Spinal cord (tissue), 10 donors: ENCODE results near the gene NTM. TPM values are rescaled to one million over a fixed set of nuclear protein-coding genes. Genes with fewer than 3 reads are reported as not detected.
"Not testable (repeated sequence)": the region's sequence is repeated elsewhere in the genome, so short reads cannot be mapped to it uniquely, and the experiment has no call there.

ENCODE experiments used
- DNase-seq, 6 donors: peaks; one replicate each; pipeline versions ENCODE4 v3.0.0 to v3.0.0-alpha.2; 2013 to 2015; ENCODE audit warnings: low spot score in 6 of 6, low read depth in 4 of 6
- H3K27ac ChIP-seq: one replicate; pipeline ENCODE4 v1.5.1; 2013; ENCODE audit warnings: low read depth, low read length, control low read depth
- H3K27me3 ChIP-seq: one replicate; pipeline ENCODE4 v1.6.1; 2013; ENCODE audit warnings: low read length; ENCODE audit not compliant: control insufficient read depth, insufficient read depth
- H3K36me3 ChIP-seq: one replicate; pipeline ENCODE4 v1.6.1; 2013; ENCODE audit warnings: low read length; ENCODE audit not compliant: control insufficient read depth, insufficient read depth
- H3K4me1 ChIP-seq: one replicate; pipeline ENCODE4 v1.6.1; 2013; ENCODE audit warnings: low read length; ENCODE audit not compliant: control insufficient read depth, insufficient read depth
- H3K4me3 ChIP-seq: one replicate; pipeline ENCODE4 v1.5.1; 2013; ENCODE audit warnings: low read depth, low read length, control low read depth
- H3K9me3 ChIP-seq: one replicate; pipeline ENCODE4 v1.6.1; 2013; ENCODE audit warnings: low read length; ENCODE audit not compliant: control insufficient read depth, insufficient read depth
- WGBS: methylation state at CpG from one replicate; pipeline ENCODE4 v1.1.5; 2013; ENCODE audit warnings: missing lambda C conversion rate; ENCODE audit not compliant: insufficient coverage; 5-methylcytosine and 5-hydroxymethylcytosine counted together
- long read RNA-seq, 4 donors: transcript quantifications; one replicate each; lab custom pipeline, GENCODE V29; 2026
- polyA plus RNA-seq, 2 donors: library from polyadenylated mRNA; unstranded; fragments of 120-200 nt; gene quantifications; one replicate each; pipeline ENCODE4 v1.2.1, GENCODE V29; 2013; ENCODE audit not compliant: insufficient read length in 2 of 2
- total RNA-seq, 2 donors: library from RNA; depleted of rRNA in 1 of 2; stranded (reverse); fragments of 120-200 nt in 1 of 2; fragments of >200 nt in 1 of 2; gene quantifications; one replicate each; pipeline versions ENCODE4 v1.2.3 to v1.2.4, GENCODE V29; 2013 to 2014
- donor health status: healthy.

Gene NTM
- 100 to 1,000 TPM in 1 of 2 donors, 10 to 100 TPM in 1; 69.3 to 144 TPM for total RNA-seq
- polyA plus RNA-seq: 100 to 1,000 TPM; 166 to 181 TPM
- long read RNA-seq, donor 1, transcript NTM-221 (6 exons, 2,550 nt): major isoform, 54 of 86 reads
- long read RNA-seq, donor 1, transcript NTM-206 (7 exons, 2,583 nt): minor isoform, 12 of 86 reads
- long read RNA-seq, donor 1, partial matches to known transcripts: 19 of 86 reads
- long read RNA-seq, donor 1, other reads (novel, unspliced or antisense): 0 of 86 reads
- long read RNA-seq, donor 2, transcript NTM-221 (6 exons, 2,550 nt): major isoform, 8 of 10 reads
- long read RNA-seq, donor 2, partial matches to known transcripts: 0 of 10 reads
- long read RNA-seq, donor 2, other reads (novel, unspliced or antisense): 0 of 10 reads
- long read RNA-seq, donor 3, transcript NTM-221 (6 exons, 2,550 nt): major isoform, 18 of 20 reads
- long read RNA-seq, donor 3, partial matches to known transcripts: 0 of 20 reads
- long read RNA-seq, donor 3, other reads (novel, unspliced or antisense): 0 of 20 reads
- long read RNA-seq, donor 4, partial matches to known transcripts: 0 of 5 reads
- long read RNA-seq, donor 4, other reads (novel, unspliced or antisense): 0 of 5 reads

DNA sequence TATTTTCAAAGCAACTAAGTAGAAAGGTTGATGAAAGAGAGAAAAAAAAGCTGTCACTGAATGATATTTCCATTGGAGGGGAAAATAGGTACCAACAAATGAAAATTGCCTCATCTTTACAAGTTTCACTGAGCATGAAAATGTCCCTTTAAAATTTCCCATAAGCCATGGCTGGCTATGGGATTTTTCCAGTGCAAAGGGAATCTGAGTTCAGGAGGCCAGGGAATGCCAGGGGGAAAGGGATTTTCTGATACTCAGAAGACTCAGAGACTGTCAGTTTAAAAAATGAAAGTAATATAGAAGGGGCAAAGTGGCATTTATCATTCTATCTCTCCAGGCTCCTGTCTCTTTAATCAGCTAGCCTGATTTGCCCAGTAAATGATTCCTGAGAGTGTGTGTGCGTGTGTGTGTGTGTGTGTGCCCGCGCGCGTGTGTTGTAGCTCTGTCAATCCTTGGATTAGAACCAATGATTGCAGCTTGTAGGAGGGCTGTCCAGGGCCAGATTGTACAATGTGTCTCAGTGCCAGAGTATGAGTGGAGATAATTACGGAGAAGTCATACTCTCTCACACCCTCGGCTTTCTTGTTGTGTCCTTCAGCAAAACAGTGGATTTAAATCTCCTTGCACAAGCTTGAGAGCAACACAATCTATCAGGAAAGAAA lies at the start of gene NTM:
NTM (plus strand) TSS at position 526 of the 662 bp plus-strand sequence.
- Histone ChIP-seq H3K36me3 (no peaks in the 10 kb centered on the region), H3K27ac (peak within 1 kb of the TSS; percentile 41), H3K4me3 (peak within 1 kb of the TSS; percentile 47), H3K27me3 (peaks cover 6% of the 10 kb centered on the region), H3K9me3 (no peaks in the 10 kb centered on the region), H3K4me1 (peaks cover 36% of the 10 kb centered on the region)
- peak; percentile 68 to 96 (median 80) for DNase-seq
- no CpG with 5 or more reads among the region's 7 CpGs for WGBS

DNA sequence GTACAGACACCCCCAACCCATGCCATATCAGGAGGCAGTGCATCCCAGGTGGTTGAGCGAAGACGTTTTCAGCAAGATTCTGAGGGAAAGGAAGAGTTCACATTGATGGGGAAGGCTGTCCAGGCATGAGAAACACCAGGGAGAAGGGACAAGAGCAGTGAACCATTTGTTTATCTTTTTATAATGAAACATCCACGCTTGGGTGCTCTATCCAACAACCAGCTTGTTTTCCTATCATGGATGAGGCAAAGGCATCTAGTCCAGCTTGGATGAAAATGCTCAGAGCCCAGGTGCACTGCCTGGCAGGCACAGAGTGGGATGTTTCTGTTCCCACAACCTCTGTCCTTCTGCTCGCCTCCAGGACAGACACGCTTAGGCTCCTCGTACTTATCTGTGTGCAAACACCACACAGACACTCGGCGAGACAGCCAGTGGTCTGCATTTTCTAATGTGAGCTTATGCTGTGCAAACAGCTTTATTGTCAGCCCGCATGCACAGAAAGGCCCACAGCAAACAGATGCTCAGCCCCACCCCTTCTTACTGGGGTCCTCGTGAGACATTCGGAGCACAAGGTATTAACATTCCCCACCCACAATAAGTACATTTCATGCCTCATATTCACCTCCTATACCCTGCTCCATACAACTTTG lies 45.4 kb upstream of the NTM start:
- H3K27me3 ChIP-seq: no peaks in the 10 kb centered on the region
- WGBS: 51% methylated on average over 8 of the region's 11 CpGs
- no peaks in the 10 kb centered on the region for H3K4me1 ChIP-seq
- H3K27ac ChIP-seq: no peak overlapping the region
- no peaks in the 10 kb centered on the region for H3K36me3 ChIP-seq
- no peaks in the 10 kb centered on the region for H3K9me3 ChIP-seq
- no peak for DNase-seq
- H3K4me3 ChIP-seq: no peak overlapping the region

DNA sequence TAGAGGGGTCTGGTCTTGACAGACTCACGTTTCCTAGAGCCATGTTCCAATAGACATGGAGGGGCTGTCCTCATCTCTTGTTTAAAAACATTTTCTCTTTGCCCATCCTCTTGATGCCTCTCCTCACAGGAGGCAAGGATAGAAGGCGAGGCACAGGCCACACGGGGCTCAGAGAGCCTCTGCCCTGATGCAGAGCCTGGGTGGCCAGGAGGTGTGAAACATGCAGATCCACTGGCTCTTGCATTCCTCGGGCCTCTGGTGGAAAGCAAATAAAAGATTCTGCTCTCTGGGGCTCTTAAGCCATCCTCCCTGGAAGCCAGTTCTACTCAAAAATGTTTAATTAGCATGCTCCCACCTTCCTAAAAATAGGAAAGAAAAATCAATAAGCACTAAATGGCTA lies 43.6 kb upstream of the NTM start:
- Histone ChIP-seq H3K4me1 (no peaks in the 10 kb centered on the region), H3K4me3 (no peak overlapping the region), H3K27me3 (no peaks in the 10 kb centered on the region), H3K9me3 (no peaks in the 10 kb centered on the region), H3K36me3 (no peaks in the 10 kb centered on the region), H3K27ac (no peak overlapping the region)
- 48% methylated on average over 3 of the region's 4 CpGs for WGBS
- no peak for DNase-seq

DNA sequence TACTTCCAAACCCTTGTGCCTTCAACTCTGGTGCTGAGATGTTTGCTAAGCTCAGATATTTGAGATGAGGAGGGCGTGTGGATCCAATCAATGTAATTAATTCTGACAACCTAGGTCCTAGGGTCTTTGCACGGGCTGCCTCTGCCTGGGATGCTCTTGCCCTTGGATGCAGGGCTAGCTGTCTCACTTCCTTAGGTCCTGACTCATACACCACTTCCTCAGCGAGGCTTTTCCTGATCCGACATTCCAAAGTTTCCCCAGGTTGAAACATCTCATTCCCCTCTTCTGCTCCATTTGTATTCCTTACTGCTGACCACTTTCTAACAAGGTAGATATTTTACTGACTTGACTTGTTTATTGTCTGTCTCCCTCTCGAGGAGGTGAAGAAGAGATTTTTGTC lies 43.0 kb upstream of the NTM start:
- no peak overlapping the region for H3K27ac ChIP-seq

DNA sequence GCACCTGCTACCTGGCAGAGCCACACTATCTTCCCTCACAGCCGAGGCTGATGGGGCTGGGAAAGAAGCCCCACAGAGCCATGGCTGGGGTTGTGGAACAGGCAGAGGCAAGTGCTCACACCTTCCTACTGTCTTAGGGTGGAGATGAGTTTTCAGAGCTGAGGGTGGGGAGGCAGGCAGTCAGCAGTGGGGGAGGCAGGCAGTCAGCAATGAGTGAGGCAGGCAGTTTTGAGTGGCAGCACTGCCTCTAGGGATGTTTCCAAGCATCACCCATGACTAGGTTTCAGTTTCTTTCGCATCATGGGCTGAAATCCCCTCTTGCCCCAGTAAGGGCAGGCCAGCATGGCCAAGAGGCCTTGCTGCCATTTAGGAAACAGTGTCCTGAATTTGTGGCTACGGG lies 41.6 kb upstream of the NTM start:
- Histone ChIP-seq H3K4me3 (no peak overlapping the region), H3K9me3 (no peaks in the 10 kb centered on the region), H3K27me3 (no peaks in the 10 kb centered on the region), H3K27ac (no peak overlapping the region), H3K4me1 (no peaks in the 10 kb centered on the region), H3K36me3 (no peaks in the 10 kb centered on the region)
- WGBS: 100% methylated on average over 2 of the region's 3 CpGs
- no peak for DNase-seq

More for the DNA sequence above, 43.0 kb upstream of the NTM start:
- Histone ChIP-seq H3K27me3 (no peaks in the 10 kb centered on the region), H3K4me1 (no peaks in the 10 kb centered on the region), H3K9me3 (no peaks in the 10 kb centered on the region), H3K36me3 (no peaks in the 10 kb centered on the region), H3K4me3 (no peak overlapping the region)
- no peak for DNase-seq
- WGBS: 62% methylated on average over 3 of the region's 5 CpGs

DNA sequence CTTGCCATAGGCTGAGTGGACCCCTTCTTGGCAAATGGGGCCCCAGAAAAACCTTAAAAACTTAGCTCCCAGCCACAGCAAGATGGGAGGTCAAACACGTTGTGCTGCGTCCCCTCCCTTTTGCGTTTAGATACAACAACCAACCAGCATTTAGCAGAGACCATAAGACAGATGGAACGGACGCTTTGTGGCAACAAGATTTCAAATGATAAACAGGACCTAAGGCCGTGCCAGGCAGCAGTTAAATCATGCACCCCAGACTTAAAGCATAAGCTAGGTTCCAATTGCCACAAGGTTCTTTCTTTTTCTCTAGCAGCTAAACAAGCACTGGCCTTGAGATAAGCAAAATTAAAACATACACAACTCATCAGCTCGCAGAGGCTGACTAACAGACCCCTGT lies 39.4 kb upstream of the NTM start:
- Histone ChIP-seq H3K27ac (no peak overlapping the region), H3K9me3 (no peaks in the 10 kb centered on the region), H3K4me1 (no peaks in the 10 kb centered on the region), H3K36me3 (no peaks in the 10 kb centered on the region), H3K4me3 (no peak overlapping the region), H3K27me3 (no peaks in the 10 kb centered on the region)
- DNase-seq: peak in 1 of 6 donors; percentile 39
- 73% methylated on average over 7 of the region's 7 CpGs for WGBS

DNA sequence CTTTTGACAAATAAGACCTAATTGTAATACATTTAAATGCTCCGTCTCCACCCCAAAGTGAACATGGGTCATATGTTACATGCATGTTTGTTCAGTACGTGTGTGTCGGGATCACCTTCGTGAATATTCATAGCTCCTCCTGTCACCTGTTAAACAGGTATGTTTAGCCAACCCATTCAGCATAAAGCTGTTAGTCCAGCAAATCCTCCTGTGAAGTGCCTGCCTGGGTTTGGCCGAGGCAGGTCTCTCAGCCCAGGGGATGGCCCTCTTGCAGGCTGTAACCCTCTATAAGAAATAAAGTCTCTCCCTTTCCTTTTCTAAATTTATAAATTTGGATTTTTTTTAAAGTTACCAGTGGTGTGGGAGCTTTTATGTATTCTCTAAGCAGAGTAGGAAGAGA lies 38.9 kb upstream of the NTM start:
- Histone ChIP-seq H3K36me3 (no peaks in the 10 kb centered on the region), H3K4me3 (no peak overlapping the region), H3K27ac (no peak overlapping the region), H3K9me3 (no peaks in the 10 kb centered on the region), H3K4me1 (no peaks in the 10 kb centered on the region), H3K27me3 (no peaks in the 10 kb centered on the region)
- WGBS: 93% methylated on average over 4 of the region's 5 CpGs
- no peak for DNase-seq

DNA sequence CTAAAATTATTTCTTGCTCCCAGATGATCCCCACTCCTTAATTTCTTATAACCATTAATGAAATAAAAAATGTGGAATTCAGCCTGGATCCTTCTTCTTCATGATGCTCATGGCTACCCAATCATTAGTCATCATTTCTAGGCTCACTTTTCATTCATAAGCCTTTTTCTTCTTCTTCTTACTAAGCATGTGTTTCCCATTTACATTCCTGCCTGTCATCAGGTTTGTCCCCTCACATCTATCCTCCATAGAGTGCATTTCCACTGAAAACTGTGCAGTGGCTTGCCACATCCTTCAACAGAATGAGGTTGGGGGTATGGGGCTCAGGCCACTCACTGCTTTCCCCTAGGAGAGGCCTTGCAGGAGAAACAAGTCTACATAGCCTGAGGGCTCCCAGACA lies 35.8 kb upstream of the NTM start:
- no peak overlapping the region for H3K27ac ChIP-seq
- H3K27me3 ChIP-seq: no peaks in the 10 kb centered on the region
- no peaks in the 10 kb centered on the region for H3K4me1 ChIP-seq
- no peak for DNase-seq
- no peak overlapping the region for H3K4me3 ChIP-seq
- H3K36me3 ChIP-seq: no peaks in the 10 kb centered on the region
- H3K9me3 ChIP-seq: no peaks in the 10 kb centered on the region

DNA sequence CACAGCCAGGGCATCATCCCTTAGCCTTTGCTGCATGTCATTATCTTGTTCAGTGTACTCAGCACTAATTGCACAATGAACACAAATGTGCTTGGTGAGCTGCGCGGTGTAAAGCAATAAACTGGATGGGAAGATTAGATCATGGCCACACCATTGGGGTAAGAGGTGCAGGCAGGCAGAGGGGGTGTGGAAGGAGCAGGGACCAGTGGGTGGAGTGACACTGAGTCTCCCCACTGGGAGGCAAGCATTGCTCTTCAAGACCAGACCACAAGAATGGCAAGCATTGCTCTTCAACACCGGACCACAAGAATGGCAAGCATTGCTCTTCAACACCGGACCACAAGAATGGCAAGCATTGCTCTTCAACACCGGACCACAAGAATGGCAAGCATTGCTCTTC lies 28.5 kb upstream of the NTM start:
- not testable (repeated sequence) for H3K27me3 ChIP-seq, DNase-seq, H3K4me3 ChIP-seq, H3K36me3 ChIP-seq, H3K9me3 ChIP-seq, H3K27ac ChIP-seq, H3K4me1 ChIP-seq
- 66% methylated on average over 2 of the region's 5 CpGs for WGBS
